Endometrium (tissue), 2 donors: Measurements from ENCODE around the gene ALB.

ENCODE experiments used
- FAIRE-seq: peaks from 2 replicates; lab custom pipeline; 2012; peaks lifted over from hg19 to GRCh38; lab: Jason Lieb, UNC
- donor health status: control.
- donor health status: control.

Gene ALB

DNA sequence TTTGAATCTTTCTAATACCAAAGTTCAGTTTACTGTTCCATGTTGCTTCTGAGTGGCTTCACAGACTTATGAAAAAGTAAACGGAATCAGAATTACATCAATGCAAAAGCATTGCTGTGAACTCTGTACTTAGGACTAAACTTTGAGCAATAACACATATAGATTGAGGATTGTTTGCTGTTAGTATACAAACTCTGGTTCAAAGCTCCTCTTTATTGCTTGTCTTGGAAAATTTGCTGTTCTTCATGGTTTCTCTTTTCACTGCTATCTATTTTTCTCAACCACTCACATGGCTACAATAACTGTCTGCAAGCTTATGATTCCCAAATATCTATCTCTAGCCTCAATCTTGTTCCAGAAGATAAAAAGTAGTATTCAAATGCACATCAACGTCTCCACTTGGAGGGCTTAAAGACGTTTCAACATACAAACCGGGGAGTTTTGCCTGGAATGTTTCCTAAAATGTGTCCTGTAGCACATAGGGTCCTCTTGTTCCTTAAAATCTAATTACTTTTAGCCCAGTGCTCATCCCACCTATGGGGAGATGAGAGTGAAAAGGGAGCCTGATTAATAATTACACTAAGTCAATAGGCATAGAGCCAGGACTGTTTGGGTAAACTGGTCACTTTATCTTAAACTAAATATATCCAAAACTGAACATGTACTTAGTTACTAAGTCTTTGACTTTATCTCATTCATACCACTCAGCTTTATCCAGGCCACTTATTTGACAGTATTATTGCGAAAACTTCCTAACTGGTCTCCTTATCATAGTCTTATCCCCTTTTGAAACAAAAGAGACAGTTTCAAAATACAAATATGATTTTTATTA, 28.3 kb downstream of the ALB start:
- no peak for FAIRE-seq

DNA sequence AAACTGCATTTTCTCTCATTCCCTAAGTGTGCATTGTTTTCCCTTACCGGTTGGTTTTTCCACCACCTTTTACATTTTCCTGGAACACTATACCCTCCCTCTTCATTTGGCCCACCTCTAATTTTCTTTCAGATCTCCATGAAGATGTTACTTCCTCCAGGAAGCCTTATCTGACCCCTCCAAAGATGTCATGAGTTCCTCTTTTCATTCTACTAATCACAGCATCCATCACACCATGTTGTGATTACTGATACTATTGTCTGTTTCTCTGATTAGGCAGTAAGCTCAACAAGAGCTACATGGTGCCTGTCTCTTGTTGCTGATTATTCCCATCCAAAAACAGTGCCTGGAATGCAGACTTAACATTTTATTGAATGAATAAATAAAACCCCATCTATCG, 29.1 kb downstream of the ALB start:
- no peak for FAIRE-seq

DNA sequence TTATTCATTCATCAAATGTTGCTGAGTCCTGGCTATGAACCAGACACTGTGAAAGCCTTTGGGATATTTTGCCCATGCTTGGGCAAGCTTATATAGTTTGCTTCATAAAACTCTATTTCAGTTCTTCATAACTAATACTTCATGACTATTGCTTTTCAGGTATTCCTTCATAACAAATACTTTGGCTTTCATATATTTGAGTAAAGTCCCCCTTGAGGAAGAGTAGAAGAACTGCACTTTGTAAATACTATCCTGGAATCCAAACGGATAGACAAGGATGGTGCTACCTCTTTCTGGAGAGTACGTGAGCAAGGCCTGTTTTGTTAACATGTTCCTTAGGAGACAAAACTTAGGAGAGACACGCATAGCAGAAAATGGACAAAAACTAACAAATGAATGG, 30.2 kb downstream of the ALB start:
- FAIRE-seq = no peak

DNA sequence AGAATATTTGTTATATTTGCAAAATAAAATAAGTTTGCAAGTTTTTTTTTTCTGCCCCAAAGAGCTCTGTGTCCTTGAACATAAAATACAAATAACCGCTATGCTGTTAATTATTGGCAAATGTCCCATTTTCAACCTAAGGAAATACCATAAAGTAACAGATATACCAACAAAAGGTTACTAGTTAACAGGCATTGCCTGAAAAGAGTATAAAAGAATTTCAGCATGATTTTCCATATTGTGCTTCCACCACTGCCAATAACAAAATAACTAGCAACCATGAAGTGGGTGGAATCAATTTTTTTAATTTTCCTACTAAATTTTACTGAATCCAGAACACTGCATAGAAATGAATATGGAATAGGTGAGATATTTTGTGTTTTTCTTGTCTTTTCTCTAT, 31.9 kb downstream of the ALB start, which contains the start of gene AFP:
TSS of gene AFP (plus strand) at position 238 of the 400 bp plus-strand sequence. CDS start at position 280, 42 bp downstream.
- FAIRE-seq = no peak

DNA sequence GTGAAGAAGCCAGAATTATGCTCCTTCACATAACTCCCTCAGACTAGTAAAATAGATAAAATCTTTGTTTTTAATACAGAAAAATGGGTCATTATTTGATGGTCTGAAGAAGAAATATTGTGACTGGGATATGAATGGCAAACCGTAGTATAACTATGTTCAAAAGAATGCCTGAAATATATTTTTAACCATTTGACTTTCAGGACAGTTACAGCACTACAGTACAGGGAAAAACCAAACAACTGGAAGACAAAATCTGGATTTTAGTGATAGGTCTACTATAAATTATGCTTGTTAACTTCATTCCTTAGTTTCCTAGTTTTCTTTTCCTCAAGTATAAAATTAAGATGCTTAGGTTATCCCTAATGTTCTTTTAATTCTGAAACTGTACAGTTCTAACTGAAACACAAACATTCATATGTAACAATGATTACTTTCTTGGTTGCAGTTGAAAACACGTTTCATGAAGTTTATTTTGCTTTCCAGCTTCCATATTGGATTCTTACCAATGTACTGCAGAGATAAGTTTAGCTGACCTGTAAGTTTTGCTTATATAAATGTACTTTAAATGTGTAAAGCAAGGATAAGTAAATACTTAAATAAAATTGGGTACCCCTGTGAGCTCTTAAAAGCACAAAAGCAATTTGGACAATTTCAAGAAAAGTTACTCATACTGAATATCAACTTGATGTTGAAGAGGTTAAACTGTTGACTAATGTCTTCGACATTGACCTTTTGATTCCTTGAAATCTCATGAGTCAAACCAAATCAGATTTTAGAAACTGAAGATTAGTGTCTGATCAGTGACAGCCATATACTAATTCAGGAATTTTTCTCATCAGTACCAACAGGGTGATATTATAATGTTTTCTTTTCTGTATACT, 32.8 kb downstream of the ALB start:
- FAIRE-seq = no peak

GRCh38 chr4:73437558-73437956, 33.5 kb downstream of the ALB start:
- FAIRE-seq = no peak

GRCh38 chr4:73438048-73438447, 34.0 kb downstream of the ALB start:
- FAIRE-seq = no peak

- FAIRE-seq = no peak
Observed at GRCh38 chr4:73438582-73439215, 34.6 kb downstream of the ALB start.

GRCh38 chr4:73439445-73439844, 35.4 kb downstream of the ALB start:
- no peak for FAIRE-seq

DNA sequence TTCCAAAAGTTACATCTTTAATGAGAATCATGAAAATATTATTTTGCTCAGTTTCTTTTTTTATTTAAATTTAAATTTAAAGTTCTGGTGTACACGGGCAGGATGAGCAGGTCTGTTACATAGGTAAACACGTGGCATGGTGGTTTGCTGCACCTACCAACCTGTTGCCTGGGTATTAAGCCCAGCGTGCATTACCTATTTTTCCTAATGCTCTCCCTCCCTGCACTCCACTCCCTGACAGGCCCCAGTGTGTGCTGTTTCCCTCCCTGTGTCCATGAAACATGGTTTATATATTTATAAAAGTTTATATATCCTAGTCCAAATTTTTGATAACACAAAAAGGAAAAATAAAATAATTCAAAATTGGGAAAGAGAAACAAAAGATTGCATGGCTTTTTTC, 35.9 kb downstream of the ALB start:
- FAIRE-seq = no peak

GRCh38 chr4:73440653-73441052, 36.6 kb downstream of the ALB start:
- FAIRE-seq = no peak

- no peak for FAIRE-seq
Observed at GRCh38 chr4:73442275-73442674, 38.2 kb downstream of the ALB start.

DNA sequence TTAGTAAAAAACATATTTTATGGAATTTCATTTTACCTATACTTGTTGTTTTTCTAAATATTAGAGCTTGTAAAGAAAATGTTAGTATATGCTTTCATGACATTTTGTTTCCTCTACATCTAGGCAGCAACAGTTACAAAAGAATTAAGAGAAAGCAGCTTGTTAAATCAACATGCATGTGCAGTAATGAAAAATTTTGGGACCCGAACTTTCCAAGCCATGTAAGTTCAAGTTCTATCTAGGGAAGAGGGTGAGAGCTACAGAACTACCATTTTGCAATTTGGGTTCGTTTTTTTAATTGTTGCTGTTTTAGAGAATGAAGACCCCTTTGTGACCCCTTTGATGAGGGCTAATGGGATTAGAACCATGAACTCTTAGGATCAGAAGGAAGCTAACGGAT, 39.1 kb downstream of the ALB start:
- no peak for FAIRE-seq

GRCh38 chr4:73445383-73446335, 41.6 kb downstream of the ALB start:
- FAIRE-seq = no peak

GRCh38 chr4:73446336-73446938, 42.4 kb downstream of the ALB start:
- no peak for FAIRE-seq

GRCh38 chr4:73447671-73448070, 43.6 kb downstream of the ALB start:
- FAIRE-seq = no peak

DNA sequence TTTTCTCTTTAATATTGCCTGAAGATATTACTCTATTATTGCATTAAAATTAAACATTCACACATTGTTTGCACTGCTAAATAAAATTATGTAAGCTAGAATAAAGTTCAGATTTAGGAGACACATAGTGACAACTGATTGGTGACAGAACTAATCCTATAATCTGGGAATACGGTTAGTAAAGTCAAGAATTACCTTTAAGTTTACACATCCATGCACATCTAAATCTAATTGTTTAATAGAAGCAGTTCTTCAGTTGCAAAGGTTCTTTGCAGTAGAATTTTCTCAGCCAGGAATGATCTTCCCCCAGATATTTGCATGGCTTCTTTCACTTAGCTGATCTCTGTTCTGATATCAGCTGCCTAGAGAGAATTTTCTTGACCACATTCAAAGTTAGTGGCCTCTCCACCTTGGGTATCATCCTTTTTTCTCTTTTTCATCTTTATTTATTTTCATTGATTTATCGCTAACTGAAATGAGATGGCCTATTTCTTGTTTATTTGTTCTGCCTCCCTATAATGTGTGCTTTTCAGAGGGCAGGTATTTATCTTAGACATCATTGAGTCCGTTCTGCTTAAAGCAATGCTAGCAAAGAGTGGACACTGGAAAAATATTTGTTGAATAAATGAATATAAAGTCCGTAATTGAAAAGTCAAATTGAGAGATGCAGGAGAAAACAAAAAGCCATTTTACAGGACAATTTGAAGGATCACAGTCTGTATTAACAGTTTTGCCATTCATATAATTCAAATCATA, 44.5 kb downstream of the ALB start:
- FAIRE-seq = no peak

GRCh38 chr4:73450398-73451004, 46.4 kb downstream of the ALB start:
- no peak for FAIRE-seq

DNA sequence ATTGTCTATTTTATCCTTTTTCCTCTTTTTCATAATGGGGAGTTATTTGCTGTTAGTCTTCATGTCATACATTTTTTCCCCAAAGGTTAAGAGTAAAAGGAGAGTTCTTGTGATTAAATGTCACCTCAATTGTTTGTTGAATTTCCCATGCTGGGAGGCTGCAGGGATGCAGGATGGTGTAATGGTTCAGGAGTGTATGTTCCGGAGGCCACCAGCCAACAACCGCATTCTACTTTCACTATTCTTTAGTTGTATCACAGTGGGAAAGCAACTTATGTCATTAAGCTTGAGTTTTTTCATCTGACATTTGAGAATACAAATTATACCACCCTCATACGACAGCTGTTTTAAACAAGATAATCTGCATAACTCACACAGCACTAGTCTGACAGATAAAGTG, 47.3 kb downstream of the ALB start:
- FAIRE-seq = no peak
